GM12891 (cell line): ENCODE results near the gene GPSM1.

Experiments used
- DNase-seq: peaks from one replicate; pipeline ENCODE4 v3.0.0; 2011; ENCODE audit warnings: low spot score; ENCODE audit not compliant: insufficient read length
- FAIRE-seq: peaks from 2 replicates; lab custom pipeline; 2011; peaks lifted over from hg19 to GRCh38; lab: Jason Lieb, UNC
- PAX5 ChIP-seq: IDR thresholded peaks from 2 replicates; pipeline ENCODE4 v1.6.1; 2011; ENCODE audit warnings: low read length, moderate library complexity, mild to moderate bottlenecking; ENCODE audit not compliant: insufficient read depth, severe bottlenecking
- POLR2A ChIP-seq: IDR thresholded peaks from 2 replicates; pipeline ENCODE4 v1.6.1; 2011; ENCODE audit warnings: low read depth, low read length, control low read depth
- POLR2AphosphoS5 ChIP-seq: IDR thresholded peaks from 2 replicates; pipeline ENCODE4 v1.6.1; 2011; ENCODE audit warnings: low read depth, low read length, control low read depth
- POU2F2 ChIP-seq: IDR thresholded peaks from 2 replicates; pipeline ENCODE4 v1.6.1; 2011; ENCODE audit warnings: low read depth, mild to moderate bottlenecking, control low read depth, low read length, moderate library complexity
- SPI1 ChIP-seq: IDR thresholded peaks from 2 replicates; pipeline ENCODE4 v1.6.1; 2011; ENCODE audit warnings: low read depth, low read length, control low read depth
- TAF1 ChIP-seq: IDR thresholded peaks from 2 replicates; pipeline ENCODE4 v1.6.1; 2011; ENCODE audit warnings: low read depth, low read length, control low read depth

Gene GPSM1

DNA sequence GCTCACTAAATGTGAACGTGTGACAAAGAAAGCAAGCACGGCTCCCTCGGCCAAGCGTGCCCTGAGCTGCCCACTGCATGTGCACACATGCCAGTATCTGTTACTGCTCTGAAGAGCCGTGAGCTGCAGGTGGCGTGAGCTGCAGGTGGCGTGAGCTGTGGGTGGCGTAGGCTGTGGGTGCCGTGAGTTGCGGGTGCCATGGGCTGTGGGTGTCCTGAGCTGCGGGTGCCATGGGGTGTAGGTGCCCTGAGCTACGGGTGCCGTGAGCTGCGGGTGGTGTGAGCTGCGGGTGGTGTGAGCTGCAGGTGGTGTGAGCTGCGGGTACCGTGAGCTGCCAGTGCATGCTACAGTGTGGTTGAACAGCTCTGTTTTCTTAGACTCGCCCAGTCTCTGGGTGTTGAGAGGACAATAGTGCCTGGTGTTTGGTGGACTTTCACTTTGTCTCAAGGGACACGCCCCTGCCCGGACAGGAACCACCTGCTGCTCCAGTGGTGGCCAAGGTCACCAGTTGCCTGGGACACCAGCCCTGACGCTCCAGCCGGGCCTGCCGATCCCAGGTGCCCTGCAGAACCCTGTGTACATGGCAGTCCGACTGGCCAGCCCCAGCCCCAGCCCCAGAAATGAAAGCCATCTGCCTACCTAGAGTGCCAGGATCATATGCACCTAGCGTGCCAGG, 30.2 kb upstream of the GPSM1 start:
- DNase-seq (no peak), FAIRE-seq (no peak)
- TF ChIP-seq POLR2AphosphoS5 (no peak), PAX5 (no peak)

DNA sequence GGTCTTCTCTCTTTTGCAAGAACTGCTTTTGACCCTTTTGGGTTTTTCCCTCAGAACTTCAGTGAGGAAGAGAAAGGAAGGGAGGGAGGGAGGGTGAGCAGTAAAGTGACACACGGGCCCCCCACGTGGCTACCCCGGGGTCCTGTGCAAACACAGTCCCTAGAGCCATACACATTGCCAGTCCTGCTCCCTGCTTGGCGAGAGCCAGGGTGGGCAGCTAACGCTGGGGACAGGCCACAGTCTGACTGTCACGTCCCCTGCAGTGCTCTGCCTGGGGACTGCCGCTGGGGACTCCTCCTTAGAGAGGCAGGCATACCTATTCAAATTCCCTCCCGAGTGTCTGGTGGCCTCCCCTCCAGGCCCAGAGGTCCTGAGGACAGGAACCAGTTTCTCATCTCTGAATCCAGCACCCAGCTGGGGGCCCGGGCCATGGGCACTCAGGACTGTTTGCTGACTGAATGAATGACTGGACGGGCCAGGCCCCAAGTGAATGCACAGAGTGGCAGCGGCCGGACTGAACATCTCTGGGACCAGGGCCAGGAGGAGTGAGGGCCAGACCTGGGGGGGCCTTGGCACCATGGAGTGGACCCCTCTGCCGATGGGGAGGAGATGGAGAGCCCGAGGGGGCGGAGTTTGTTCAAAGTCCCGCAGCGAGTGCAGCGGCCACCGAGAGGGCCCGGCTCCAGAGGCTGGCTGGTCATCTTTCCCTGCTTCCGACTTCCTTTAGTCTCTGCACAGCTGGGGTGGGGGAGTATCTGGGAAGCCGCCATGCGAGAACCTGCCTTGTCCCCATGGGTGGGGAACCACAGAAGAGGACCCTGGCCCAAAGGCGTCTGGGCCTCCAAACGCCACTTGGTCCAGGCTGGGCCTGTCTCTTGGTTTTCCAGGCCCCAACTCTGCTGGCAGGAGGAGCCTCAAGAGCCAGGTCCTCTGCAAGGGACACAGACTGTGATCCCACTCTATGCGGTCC, 29.3 kb upstream of the GPSM1 start:
- no peak for FAIRE-seq
- TF ChIP-seq POU2F2: no peak
- no peak for TF ChIP-seq PAX5
- TF ChIP-seq POLR2AphosphoS5: no peak
- TF ChIP-seq SPI1: no peak
- TF ChIP-seq TAF1: no peak
- no peak for TF ChIP-seq POLR2A
- no peak for DNase-seq

DNA sequence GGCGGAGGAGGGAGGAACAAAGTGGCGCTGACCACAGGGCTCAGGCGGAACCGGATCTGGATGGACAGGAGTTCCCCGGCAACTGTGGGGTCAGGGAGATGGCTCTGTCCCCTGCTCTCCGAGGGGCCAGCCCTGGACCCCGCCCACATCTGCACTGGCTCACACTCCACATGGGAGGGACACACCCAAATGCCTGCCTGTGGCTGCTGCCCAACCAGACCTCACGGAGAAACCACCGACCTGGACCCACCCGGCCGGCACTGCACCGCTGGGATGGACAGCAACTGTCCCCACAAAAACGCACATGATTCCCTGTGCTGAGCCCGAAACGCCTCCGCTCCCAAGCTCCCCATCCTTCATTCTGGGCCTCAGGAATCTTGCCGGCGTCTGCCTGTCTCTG, 28.2 kb upstream of the GPSM1 start:
- FAIRE-seq (no peak), DNase-seq (no peak)
- no peak for TF ChIP-seq POU2F2
- no peak for TF ChIP-seq TAF1
- TF ChIP-seq SPI1: no peak
- no peak for TF ChIP-seq POLR2AphosphoS5
- no peak for TF ChIP-seq PAX5
- no peak for TF ChIP-seq POLR2A

DNA sequence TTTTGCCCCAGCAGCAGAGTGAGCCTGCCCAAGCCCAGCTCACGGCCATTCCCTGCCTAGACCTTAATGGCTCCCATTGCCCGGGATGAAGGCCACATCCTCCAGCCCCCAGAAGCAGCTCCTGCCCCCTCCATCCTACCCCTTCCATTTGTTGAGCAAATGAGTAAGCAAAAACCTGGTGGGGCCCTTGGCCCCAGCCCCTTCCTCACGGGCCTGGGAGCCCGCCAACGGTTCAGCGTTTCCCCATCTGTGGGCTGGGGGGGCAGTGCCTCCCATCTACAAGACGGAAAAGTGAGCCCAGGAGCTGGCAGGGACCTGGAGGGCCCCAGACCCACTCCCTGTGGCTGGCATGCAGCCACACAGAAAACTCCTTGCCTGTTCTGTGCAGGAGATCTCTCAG, 27.8 kb upstream of the GPSM1 start:
- DNase-seq: no peak
- FAIRE-seq: no peak
- TF ChIP-seq TAF1 (no peak), POLR2A (no peak), POU2F2 (no peak), SPI1 (no peak), POLR2AphosphoS5 (no peak), PAX5 (no peak)

DNA sequence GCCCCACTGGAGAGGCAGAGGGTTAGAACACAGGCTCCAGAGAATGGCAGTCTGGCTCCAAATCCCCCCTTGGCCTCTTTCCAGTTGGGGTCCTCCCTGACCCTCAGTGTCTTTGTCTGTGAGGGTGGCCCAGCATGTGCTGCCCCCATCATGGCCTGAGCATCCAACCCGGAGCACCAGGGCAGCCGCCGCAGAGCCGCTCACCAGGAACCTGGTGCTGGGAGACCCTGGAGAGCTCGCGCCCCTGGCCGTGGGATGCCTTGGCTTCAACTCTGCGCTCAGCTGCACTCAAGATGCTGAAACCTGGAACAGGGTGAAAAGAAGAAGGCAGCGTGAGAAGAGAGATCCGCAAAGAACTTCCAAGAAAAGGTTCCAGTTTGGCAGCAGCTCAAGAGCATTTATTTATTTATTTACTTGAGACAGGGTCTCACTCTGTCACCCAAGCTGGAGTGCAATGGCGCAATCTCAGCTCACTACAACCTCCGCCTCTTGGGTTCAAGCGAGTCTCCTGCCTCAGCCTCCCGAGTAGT, 27.3 kb upstream of the GPSM1 start:
- FAIRE-seq (no peak), DNase-seq (no peak)
- TF ChIP-seq POU2F2 (no peak), POLR2A (no peak)

DNA sequence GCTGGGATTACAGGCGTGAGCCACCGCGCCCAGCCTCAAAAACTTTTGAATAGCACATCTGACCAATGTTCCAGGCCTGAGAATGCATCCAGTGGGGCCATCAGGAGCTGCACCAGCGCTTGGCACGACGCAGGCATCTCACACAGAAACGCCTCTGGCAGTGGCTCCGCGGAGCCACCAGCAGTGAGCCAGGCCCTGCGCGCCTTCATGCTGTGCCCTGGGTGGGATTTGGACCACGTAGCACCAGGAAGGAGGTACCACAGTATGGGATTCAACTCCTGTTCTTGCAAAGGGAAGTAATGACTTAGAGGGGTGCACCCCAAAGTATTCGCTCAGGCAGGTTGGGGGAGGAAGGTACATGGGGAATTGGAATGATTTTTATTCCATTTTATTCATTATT, 26.5 kb upstream of the GPSM1 start:
- DNase-seq (no peak), FAIRE-seq (no peak)
- TF ChIP-seq POLR2AphosphoS5 (no peak), POLR2A (no peak), POU2F2 (no peak), PAX5 (no peak), TAF1 (no peak), SPI1 (no peak)

DNA sequence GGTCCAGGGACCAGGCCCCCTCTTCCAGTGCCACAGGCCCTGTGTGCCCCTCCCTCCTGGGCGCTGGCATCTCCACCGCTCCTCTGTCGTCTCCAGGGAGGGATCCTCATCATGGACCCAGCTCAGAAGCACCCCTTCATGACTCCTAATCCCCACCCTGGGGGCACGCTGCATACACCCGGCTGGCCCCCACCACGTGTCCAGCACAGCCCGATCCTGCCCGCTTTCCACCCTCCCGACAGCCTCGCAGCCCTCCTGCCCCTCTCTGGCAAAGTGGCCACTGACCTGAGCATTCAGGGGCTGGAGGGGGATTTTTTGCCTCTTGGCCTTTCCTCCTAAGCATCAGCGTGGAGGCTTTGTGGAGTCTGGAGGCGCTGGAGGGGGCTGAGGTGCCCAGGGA, 24.8 kb upstream of the GPSM1 start:
- TF ChIP-seq PAX5 (no peak), POLR2AphosphoS5 (no peak), POU2F2 (no peak), POLR2A (no peak), SPI1 (no peak)
- FAIRE-seq (no peak), DNase-seq (no peak)

DNA sequence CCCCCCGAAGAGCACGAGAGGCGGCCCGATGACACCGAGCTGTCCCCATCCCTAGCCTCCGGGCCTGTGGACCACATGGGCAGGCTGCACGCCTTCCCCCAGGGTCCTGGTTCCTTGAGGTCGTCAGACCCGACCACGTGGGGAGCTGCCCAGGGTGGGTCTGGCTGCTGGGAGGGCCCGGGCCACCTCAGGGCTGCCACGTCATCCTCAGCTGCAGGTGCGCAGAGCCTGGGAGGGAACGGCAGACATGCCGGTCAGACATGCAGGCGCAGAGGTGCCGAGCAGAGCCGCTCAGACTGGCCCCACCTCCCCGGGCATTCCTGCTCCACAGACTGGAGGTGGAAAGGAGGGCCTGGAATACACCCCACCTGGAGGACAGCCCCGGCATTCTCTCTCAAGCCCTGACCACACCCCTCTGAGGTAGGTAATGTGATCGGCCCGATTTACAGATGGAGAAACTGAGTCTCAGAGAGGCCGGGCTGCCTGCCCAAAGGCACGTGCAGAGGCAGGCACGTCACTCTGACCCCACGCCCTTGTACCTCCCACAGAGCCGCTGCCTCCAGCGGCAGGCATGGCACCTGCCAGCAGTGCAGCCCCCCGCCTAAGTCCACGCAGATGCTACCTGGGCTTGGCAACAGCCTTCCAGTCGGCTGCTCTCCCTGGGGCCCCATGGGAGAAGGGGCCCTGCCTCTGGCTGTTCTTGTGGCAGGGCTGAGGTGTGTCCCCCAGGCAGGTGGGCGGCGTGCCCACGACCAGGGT, 24.1 kb upstream of the GPSM1 start:
- TF ChIP-seq PAX5 (no peak), SPI1 (no peak), POU2F2 (no peak), POLR2A (no peak), POLR2AphosphoS5 (no peak), TAF1 (no peak)

DNA sequence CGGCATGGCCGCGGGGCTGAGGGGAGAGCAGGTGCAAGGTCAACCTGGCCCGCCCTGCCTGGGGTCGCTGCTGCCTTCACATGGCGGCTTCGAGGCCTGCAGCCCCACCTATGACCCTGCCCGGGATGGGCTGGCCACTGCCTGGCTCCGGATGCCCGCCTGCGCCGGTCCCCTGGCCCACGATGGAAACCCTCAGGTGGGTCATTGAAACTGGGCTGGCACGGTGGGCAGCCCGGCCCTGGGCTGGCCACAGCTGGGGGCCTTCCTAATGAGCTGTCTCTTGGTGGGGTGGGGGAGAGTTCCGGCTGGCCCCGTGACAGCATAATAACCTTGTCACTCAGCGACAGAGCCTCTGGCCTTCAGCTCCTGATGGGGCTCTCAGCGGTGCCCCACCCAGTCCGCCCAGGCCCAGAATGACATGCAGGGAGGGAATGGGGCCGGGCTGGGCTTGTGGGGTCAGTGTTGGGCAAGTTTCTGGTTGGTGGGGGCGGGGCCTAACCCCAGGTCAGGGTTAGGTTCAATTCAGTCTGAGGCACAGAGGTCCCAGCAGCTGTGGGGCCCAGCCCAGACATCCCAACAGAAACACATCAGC, 23.4 kb upstream of the GPSM1 start, which contains the start of gene CCDC187:
Gene CCDC187 (minus strand): TSS at position 270 of the 592 bp plus-strand sequence. CDS start 264 bp downstream, at position 6.
- FAIRE-seq: no peak
- no peak for DNase-seq
- TF ChIP-seq POLR2AphosphoS5 (no peak), POU2F2 (no peak), POLR2A (no peak), TAF1 (no peak), SPI1 (no peak), PAX5 (no peak)

More for the DNA sequence above, 24.1 kb upstream of the GPSM1 start:
- FAIRE-seq (no peak), DNase-seq (no peak)
